Skin epidermis (tissue), 12 donors: ENCODE data around the gene CCDC78.

Source experiments
- H3K27ac ChIP-seq, 21 experiments: fragments of 200-600 bp; sonication (generic) in 11 of 21; one replicate each; pipeline ENCODE4 v1.5.0; 2020; ENCODE audit warnings: mild to moderate bottlenecking in 3 of 21, inconsistent platforms in 2 of 21, moderate library complexity in 2 of 21
- H3K4me3 ChIP-seq, 7 experiments: fragments of 200-600 bp; sonication (generic) in 2 of 7; one replicate each; pipeline ENCODE4 v1.5.0; 2020; ENCODE audit warnings: inconsistent platforms in 2 of 7, mild to moderate bottlenecking in 2 of 7, moderate library complexity in 1 of 7

CCDC78 gene

DNA sequence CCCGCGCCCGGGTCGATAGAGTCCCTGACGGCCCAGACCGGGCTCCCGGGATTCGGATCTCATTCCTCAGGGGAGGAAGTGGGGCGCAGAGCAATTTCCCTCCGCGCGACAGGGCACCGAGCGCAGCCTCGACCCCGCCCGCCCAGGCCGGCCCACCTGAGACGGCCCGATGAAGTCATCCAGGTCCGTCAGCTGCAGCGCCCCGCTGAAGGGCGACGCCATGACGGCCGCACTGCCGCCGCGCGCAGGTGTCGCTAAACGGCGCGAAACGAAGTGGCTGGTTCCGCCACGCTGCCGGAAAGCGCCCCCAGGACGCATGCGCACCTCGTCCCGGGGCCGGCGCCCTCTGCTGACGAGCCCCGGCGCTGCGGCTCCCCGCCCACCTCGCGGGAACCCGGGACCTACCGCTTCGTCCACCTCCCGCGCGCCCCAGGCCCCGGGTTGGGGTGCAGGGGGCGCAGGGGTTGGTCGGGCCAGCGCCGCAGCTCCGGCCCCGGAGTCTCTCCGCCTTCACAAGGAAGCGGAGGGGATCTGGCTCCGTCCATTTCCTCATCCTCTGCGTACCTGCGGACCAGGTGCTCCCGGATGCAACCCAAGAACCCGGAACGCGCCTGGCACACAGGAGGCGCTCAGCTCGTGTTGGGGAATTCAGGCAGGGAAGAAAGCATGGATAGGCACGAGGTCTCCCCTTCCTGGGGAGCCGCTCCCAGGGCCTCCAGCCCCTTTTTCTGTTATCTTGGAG, 14.7 kb upstream of the CCDC78 start, which contains the start of gene CIAO3:
Gene CIAO3, minus strand, starts transcription at position 234 of the 742 bp plus-strand sequence. Its CDS starts 12 bp downstream, at position 222.
- peak within 1 kb of the TSS; percentile 67 to 94 (median 82) for H3K27ac ChIP-seq
- H3K4me3 ChIP-seq, result peak within 1 kb of the TSS; percentile 64 to 99 (median 82)

DNA sequence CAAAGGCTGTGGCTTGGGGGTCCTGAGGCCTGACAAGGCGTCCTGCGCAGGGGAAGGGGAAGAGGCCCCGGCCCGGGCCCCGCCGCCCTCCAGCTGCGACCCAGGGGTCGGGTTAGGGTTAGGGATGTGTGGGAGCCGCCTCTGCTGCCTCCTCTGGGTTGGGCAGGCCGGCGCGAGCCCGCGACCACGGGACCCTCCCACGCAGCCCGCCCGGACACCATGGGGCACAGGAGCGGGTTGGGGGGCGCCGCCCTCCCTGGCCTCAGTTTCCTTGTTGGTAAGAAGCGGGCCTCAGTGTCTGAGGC, 14.2 kb upstream of the CCDC78 start:
- peak overlapping the region; percentile 67 to 94 (median 82) for H3K27ac ChIP-seq
- H3K4me3 ChIP-seq, result peak overlapping the region; percentile 64 to 99 (median 82)

DNA sequence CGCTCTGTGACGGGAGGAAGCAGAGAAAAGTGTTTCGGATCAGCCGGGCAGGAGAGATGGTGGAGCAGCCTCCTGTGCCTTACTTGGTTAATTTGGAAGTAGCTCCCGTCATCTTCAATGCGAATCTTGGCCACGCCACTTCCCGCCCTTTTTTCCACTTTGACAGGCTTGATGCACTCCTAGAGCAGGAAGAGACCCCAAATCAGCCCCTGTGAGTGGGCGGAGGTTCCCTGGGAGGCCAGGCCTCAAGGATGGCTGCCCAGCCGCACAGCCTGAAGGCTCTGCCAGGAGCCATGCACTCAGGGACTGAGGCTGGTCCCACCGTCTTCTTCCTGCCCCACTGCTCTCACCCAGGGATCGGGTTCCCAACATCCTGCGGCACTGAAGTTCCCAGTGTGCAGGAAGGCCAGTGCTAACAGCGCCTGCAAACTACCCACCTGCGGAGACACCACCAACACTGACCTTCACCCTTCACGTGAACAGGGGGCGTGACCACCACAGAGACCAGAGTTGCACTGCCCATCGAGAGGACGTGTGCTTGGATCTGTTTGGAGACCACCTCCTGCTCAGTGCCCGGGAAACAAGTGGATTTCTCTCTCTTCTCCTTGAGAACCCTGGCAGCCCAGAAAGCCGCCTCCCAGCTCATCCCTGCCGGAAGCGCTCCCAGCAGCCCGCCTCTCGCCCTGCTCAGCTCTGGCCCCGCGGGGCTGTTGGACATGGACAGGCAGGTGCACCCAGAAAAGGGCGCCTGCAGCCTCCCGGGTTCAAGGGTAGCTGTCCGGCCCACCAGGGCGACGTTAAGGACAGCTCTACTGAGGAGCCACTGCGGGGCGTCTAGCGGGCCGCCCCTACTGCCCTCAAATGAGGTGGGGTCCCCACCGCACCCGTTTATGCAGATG, 13.6 kb upstream of the CCDC78 start:
- Histone ChIP-seq H3K4me3 (peak overlapping the region; percentile 64 to 99 (median 82)), H3K27ac (peak overlapping the region in 20 of 21 experiments; percentile 67 to 94 (median 84))

DNA sequence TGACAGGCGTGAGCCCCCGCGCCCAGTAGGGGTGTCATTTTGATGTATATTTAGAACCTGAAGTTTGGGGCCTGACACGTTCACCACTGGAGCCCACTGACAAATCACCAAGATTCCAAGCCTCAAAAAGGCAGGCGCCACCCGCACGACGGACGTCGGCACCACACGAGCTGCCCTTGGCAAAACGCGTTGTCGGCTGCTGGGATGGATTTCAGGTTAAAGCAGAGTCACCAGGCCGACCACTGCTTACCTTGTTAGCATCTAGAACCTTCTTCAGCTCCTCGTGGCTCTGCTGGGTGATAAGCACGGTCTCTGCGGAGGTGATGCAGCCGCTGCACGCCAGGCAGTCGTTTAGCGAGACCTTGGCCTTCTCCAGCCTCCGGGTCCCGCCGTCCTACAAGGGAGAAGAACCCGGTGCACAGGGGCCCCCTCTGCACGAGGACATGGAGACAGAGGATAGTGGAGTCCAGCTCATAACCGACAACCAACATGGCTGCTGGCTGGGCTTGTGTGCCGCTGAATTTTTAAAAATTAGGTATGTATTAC, 10.8 kb upstream of the CCDC78 start:
- Histone ChIP-seq H3K27ac (no peak overlapping the region), H3K4me3 (no peak overlapping the region)

DNA sequence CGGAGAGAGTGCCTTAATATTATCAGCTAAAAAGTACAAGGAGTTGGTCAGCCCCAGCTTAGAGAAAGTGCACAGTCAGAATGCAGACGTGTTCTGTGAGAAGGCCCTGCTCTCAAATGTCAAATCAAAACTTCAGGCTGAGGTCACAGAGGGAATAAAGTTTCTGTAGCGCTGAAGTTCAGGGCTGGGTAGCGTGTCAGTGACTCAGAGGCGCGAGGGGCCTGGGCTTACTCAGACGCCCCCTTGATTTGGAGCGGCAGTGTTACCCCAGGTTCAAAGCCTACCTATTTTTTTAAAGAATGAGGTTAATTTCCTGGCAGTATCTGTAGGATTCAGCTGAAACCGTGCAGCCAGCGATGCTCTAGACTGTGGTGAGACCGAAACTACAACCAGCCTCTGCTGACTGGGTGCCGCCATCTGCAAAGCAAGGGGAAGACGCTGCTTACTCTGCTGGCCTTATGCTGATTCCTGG, 9.8 kb upstream of the CCDC78 start:
- Histone ChIP-seq H3K27ac (no peak overlapping the region), H3K4me3 (no peak overlapping the region)

DNA sequence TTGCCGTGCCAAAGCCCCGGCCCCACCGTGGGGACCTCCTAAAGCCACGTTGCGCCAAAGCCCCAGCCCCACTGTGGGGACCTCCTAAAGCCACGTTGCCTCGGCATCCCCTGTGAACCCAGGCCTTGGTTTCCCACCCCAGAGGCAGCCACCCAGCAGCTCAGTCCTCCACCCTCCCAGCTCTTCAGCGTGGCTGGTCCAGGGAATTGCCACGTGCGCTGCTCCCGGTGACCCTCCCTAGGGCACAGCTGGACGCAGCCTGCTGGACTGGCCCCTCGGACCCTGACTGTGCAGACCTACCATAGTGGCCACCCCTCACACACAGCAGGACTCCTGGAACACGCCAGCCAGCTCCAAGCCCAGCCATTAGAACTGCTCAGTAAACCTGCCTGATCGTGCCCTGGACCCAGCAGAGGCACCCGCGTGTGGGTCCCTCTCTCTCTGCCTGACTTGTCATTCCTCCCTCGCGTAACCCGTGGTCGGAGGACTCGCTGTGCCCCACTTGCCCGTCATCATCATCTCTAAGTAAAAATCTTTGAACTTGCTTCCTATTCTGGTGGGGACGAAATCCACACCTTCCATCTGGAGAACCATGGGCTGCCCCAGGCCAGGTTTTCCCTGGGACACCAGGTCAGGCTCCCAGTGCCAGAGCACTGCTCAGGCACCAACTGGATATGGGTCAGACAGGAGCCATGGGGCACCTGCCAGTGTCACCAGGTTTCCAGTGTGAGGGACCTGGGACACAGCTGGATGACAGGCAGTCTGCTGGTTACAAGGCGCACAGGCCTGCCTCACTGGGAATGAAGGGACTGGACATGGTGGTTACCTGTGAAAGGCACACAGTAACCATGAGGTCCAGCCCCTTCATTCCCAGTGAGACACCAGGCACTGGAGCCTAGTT, 9.0 kb upstream of the CCDC78 start:
- Histone ChIP-seq H3K27ac (no peak overlapping the region), H3K4me3 (no peak overlapping the region)

DNA sequence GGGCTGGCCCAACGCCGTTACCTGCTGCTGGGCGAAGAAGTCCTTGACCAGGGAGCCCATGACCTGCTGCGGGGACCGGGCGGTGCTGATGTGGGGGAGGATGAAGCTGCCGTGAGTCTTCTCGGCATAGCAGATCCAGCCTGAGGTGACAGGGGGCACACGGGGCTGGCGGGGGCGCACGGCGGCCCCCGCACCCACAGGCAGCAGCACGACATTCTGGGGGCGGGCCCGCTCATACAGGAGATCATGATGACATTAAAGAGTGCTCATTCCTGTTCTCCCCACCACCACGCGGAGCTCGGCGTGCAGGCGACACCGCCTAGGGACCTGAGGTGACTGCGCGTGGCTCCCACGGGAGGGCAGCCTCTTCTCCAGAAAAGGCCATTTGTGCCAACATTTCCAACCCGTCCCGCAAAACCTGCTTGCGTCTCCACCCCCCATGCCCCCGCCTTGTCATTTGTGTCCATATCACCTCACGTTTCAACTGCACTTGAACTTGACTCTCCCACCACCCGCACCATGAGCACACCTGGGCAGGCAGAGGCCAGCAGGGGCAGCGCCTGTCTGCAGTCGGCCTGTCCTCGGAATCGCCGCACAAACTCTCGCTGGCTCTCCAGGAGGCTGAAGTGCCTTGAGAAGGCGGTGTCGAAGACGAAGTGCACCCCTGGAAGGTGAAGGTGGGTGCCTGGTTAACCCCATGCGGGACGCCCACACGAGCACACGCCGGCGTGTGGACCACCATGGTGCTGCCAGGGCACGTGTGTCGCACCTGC, 8.2 kb upstream of the CCDC78 start:
- no peak overlapping the region for H3K27ac ChIP-seq
- H3K4me3 ChIP-seq, result no peak overlapping the region

DNA sequence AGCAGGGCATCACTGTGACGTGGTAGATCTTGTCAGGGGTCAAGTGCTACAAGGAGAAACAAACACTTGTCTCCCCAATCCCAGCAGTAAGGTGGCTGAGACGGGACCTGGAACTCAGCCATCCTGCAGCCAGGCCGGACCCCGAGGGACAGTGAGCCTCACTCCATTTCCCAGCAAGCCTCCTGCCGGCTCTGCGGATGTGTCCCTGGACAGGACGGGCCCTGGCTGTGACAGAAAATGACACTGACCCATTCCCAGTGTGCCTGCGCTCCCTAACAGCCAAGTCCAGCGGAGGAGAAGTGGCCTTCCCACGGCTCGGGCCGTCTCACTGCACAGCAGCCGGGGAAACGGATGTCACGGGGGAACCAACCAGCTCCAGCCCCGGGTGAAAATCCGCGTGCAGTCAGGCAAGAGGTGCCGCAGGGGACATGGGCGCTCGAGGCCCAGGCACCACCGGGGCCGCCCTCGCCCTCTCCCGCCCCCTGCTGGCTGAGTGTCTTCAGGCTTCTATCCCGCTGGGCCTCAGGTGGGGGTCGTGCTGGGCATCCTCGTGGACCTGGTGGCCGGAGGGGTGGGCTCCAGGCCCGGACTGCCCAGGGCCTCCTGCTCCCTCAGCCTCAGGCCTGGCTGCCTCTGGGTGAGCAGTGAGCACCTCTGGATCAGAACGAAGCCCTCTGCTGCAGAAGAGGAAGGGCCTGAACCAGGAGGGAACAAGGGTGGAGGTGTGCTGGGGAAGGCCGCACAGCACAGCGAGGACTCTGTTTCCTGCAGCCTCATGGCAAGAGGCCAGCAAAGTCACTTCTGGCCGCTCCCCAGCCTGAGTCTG, 7.4 kb upstream of the CCDC78 start:
- Histone ChIP-seq H3K4me3 (no peak overlapping the region), H3K27ac (no peak overlapping the region)

DNA sequence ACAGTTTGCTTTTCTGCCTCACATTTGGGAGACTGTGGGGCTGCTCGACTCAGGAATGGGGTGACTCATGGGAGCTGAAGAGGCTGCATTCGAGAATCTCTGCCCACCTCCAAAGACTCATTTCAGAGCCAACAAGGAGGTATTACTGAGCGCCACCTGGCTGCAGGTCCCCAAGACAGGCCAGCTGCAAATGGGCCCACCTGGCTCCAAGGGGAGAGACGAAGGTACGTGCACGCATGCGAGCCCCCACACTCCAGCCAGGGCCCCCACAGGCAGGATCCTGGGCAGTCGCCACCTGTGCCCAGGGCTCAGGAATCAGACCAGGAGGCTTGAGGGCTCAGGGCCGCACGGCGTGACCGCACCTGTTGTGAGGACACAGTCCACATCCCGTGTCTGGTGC, 6.7 kb upstream of the CCDC78 start:
- H3K4me3 ChIP-seq, result no peak overlapping the region
- H3K27ac ChIP-seq, result no peak overlapping the region

DNA sequence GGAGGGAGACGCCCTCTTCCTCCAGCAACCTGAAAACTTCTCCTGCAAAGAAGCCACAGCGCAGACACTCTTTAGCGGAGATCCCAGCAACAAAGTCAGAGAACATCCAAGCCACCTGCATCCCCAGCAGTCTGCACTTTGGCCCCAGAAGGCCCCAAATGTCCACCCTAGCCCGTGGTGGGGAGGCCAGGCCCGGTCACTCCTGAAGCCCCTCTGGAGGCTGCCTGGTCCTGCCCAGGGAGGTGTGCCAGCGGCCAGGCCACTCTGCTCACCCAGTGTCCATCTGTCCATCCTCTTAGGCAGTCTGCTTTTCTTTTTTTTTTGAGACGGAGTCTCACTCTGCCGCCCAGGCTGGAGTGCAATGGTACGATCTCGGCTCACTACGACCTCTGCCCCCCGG, 6.1 kb upstream of the CCDC78 start:
- H3K4me3 ChIP-seq, result no peak overlapping the region
- H3K27ac ChIP-seq, result no peak overlapping the region

DNA sequence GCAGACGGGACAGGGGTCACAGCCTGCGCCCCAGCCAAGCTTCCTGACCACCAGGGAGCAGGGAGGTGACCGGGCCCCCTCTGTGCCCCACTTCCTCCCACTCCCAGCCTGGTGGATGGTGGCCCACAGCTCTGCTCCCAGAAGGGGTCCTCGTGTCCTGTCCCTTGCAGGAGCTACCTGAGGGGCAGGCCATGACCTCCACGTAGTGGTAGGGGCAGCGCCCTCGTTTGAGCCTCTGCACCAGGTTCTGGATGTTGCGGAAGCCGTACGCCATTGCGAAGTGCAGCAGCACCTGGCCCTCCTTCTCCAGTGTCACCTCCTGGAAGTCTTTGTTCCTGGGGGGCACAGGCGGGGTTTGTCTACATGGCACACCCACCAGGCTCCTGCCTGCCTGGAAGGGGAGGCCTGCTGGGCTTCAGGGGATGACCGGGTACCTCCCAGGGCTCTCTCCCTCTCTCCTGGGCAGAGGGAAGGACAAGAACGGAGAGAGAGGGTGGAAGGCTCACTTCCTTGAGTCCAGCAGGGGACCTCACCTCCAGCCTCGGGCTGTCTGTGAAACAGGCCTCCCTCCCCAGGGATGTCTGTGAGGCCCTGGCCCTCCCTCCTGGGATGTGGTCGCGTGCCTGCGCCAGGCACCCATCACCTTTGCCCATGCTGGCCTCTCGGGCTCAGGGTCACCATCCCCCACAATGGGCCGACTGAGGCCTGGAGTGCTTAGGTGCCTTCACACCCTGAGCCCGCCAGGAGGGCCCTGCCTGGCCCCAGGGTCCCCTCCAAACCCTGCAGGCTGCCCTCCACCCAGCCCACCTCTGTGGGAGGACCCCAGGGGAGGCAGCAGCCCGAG, 4.6 kb upstream of the CCDC78 start:
- H3K27ac ChIP-seq, result no peak overlapping the region
- H3K4me3 ChIP-seq, result no peak overlapping the region

DNA sequence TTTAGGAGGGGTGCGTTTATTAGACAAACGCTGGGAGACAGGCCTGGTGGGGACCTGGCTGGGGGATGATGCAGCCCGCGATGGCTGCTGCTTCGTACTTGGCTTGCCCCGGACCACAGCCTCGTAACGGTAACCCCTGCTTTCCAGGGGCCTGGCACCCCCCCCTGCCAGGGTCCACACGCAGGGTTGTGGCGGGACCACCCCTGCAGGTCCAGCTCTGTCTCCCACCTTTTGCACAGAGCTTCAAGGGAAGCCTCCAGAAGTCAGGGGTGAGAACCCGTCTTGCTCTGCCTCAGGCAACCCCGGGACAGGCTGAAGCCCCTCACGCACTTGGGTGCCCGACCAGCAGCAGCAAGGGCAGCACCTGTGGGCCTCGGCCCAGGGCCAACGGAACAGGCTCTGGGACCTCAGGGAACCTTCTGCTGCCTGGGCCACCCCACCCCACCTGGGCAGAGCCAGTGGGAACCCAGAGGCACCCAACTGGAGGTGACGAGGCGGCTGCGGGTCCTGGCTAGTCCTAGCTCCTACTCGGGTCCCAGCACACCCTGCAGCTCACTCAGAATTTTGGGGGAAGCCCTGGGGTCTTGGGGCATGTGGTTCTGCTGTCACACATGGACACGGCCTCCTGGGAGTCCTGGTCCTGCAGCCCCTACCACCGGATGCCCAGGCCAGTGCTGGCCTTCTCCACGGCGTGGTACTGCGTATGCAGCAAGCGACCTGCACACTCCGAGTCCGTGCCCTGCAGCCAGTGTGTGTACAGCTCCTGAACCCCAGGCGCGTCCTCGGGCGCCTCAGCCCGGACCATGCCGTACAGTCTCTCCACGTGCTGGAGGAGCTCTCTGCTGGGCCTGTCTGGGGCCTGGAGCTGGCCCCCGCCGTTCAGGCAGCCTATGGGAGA, 3.8 kb upstream of the CCDC78 start:
- no peak overlapping the region for H3K27ac ChIP-seq
- H3K4me3 ChIP-seq, result no peak overlapping the region

DNA sequence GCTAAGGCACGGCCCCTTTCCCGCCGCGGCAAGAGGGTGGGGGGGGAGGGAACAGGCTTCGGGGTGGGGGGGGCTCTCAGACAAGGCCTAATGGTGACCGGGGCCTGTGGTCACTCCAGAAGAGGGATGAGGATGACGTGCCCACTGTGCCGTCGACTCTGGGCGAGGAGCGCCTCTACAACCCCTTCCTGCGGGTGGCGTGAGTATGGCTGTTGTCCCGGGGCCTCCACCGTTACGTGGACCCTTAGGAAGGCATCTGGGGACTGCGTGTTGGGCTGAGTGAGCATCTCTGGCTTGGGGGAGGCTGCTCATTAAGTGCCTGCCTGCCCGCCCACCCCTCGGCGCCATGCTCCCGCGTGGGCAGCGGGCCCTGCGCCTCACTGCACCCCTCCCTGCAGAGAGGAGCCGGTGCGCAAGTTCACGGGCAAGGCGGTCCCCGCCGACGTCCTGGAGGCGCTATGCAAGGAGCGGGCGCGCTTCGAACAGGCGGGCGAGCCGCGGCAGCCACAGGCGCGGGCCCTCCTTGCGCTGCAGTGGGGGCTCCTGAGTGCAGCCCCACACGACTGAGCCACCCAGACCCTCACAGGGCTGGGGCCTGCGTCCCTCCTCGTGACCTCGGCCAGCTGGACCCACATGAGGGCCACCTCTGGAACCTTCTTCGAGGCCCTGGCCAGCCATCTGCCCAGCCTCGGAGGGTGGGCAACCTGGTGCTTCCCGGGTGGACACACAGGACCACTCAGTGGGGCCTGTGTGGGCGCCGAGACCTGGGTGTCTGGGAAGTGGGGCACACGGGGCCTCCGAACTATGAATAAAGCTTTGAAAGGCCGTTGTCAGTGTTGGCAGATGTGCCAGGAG, 2.9 kb upstream of the CCDC78 start:
- Histone ChIP-seq H3K4me3 (peak overlapping the region in 1 of 7 experiments; percentile 46), H3K27ac (no peak overlapping the region)

DNA sequence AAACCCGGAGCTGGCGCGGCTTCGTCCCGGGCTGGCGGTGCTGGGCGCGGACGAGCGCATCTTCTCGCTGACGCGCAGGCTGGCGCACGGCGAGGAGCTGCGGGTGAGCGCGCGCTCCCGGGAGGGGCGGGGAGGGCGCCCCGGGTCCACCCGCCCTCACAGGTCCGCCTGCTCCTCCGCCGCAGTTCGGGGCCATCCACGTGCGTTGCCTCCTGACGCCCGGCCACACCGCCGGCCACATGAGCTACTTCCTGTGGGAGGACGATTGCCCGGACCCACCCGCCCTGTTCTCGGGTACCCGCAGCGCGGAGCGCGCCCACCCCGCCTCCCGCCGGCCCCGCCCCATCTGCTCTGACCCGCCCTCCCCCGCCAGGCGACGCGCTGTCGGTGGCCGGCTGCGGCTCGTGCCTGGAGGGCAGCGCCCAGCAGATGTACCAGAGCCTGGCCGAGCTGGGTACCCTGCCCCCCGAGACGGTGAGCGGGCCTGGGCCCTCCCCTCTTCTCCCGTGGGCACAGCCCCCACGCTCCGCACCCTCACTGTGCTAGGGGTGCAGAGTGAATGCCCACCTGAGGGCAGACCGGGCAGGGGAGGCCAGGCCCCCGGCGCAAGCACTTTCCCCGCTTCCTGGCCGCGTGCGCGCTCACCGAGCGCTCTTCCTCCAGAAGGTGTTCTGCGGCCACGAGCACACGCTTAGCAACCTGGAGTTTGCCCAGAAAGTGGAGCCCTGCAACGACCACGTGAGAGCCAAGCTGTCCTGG, 2.1 kb upstream of the CCDC78 start:
- Histone ChIP-seq H3K27ac (peak overlapping the region in 9 of 21 experiments; percentile 1 to 67 (median 54)), H3K4me3 (peak overlapping the region; percentile 31 to 49 (median 39))
